CD4-positive, alpha-beta T cell treated with Interleukin-1 beta for 1 hour (primary cell): ENCODE measurements around the gene ENPP7.
A peak's percentile ranks its signal among the peaks of the same experiment; 100 is the strongest.

Source experiments
- DNase-seq, 2 donors: peaks; one replicate each; pipeline ENCODE4 v3.0.0-alpha.2; 2020 to 2022

Gene ENPP7

DNA sequence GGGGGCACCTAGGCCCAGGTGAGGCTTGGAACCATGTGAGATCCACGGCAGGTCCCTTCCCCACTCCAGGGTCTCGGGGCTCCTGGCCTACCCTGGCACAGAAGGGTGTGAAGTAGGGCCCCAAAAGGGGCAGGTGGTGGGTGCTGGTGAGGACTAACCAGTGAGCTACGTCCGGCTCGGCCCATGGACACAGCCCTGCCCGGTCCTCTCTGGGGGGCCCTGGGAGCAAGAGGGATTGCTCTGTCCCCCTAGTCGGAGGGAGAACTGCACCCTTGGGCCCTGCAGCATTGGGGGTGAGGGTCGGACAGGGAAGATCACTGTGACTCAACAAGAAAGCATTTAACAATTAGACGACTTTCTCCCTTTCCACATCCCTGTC is 2.9 kb downstream of the ENPP7 start:
- DNase-seq, result no peak

DNA sequence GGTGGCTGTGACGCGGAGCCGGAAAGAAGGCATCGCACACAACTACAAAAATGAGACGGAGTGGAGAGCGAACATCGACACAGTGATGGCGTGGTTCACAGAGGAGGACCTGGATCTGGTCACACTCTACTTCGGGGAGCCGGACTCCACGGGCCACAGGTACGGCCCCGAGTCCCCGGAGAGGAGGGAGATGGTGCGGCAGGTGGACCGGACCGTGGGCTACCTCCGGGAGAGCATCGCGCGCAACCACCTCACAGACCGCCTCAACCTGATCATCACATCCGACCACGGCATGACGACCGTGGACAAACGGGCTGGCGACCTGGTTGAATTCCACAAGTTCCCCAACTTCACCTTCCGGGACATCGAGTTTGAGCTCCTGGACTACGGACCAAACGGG is 4.4 kb downstream of the ENPP7 start:
- no peak for DNase-seq

DNA sequence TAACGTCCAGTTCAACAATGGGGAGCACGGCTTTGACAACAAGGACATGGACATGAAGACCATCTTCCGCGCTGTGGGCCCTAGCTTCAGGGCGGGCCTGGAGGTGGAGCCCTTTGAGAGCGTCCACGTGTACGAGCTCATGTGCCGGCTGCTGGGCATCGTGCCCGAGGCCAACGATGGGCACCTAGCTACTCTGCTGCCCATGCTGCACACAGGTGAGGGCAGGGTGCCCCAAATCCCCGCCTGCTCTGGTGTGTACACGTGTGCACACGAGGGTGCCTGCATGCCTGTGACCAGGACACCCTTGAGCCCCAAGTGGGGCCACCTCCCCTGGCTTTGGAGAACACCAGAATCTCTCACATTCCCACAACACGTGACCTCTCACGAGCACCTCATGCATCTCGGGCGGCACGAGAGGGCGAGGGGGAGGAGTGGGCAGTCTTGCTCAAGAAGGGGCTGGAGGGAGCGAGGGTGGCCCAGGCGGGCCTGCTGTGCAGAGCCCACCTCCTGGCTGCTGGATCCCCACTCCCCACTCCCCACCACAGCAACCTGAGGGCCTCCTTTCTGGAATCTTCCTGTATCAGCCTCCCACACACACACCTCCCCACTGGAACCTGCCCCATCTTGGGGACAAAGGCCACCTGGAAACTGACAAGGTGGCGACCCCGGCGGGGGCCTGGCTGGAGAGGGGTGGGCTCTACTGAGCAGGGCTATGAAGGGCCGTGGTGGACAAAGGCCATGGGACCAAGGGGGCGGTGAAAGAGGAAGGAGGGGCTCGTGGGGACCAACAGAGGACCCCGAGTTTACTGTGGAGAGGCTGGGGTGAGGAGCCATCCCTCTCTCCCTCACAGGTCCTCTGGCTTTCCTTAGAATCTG is 6.5 kb downstream of the ENPP7 start:
- DNase-seq, result no peak

DNA sequence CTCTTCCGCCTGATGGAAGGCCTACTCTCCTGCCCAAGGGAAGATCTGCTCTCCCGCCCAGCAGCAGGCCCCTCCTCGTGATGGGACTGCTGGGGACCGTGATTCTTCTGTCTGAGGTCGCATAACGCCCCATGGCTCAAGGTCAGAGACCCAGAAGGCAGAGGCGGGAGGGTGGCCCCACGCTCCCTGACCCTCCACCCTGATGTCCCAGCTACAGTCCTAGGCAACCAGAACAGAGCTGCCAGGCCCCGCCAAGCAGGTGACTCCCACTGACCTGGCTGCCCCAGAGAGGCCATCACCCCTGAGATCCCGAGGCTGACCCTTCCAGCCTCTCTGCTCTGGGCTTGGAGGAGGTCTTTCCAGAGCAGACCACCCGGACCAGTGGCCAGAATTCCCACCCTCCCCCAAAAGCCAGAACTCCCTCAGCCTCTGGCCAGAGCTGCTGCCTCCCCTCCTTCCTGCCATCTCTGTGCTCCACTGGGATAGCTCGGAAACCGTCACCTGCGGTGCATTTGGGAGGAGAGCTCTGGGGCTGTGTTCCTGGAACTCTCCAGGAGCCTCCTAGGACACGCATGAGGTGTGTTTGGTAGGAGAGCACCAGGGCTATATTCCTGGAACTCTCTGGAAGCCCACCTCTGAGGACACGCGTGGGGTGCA is 7.3 kb downstream of the ENPP7 start:
- no peak for DNase-seq

DNA sequence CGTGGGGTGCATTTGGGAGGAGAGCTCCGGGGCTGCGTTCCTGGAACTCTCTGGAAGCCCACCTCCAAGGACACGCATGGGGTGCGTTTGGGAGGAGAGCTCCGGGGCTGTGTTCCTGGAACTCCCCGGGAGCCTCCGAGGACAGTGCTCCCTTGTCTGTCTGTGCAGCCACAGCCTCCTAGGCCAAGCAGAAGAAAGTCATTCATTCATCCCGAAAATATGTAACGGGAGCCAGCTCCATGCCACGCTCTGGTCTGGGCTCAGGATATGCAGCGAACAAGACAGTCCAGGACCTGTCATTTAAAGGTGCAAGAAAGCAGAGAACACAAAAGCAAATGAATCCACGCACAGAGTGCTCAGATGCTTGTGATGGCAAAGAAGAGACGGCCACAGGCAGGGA is 7.9 kb downstream of the ENPP7 start:
- DNase-seq, result no peak

DNA sequence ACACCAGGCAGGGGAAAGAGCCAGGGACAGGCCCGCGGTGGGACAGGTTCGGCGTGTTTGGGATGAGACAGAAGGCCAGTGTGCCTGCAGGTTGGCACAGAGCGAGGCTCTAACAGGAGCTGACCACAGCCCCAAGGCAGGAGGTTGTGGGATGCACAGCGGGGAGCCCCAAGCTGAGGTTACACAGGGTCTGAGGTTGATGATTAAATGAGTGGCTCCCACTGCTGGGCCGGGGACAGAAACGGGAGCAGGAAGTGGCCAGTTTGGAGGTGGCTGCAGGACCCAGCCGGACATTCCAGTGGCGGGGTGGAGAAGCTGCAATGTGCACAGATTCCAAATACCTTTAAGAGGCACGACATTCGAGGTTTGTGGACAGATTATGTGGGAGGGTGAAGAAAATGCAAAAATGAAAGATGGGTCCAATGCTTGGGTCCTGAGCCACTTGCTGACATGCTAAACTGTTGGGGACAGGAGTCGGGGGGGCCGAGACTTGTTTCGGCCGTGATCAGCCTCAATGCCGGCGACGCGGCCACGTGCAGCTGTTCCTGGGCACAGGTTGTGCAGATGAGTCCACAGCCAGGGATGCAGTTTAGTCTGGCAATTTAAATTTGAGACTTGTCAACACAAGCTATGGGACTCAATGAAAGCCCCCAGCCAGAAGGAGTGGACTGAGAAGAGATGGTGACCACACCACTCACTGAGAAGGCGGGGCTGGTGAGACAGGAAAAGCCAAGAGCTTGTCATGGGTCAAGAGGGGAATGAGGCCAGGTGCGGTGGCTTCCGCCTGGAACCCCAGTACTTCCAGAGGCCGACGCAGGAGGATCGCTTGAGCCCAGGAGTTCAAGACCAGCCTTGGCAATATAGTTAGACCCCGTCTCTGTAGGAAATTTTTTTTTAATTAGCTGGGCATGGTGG is 8.7 kb downstream of the ENPP7 start:
- DNase-seq, result no peak

DNA sequence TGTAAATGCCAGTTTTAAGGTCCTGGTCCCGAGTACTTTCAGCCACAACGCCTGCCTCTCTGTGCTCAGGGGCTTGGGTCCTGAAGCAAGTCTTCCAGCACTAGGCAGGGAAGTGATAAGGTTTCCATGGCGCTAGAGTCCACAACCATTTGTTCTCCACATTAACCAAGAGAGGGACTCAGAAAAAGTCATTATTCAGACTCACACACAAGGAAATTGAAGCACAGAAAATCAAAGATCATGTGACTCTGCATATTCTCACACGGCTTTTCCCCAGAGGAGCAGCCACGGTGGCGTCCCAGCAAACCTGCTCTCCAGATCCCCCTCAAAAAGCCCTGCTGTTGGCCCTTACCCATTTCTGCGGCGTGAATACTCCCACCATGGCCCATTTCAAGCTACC is 9.7 kb downstream of the ENPP7 start:
- no peak for DNase-seq

DNA sequence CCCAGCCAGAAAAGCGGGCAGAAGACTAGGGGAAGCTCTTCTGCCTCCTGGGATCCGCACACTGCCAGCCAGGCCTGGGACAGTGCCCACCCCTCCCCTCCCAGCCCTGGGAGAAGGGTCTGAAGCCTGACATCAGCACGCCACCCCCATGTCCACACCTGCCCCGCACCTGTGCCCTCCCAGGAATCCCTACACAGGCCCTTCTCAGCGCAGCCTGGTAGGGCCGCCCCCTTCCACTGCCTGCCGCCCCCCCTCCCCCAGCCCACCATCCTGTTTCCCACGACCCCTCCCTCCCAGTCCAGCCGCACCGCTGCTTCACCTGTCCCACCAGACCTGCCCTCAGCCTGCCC is 10.6 kb downstream of the ENPP7 start:
- no peak for DNase-seq

DNA sequence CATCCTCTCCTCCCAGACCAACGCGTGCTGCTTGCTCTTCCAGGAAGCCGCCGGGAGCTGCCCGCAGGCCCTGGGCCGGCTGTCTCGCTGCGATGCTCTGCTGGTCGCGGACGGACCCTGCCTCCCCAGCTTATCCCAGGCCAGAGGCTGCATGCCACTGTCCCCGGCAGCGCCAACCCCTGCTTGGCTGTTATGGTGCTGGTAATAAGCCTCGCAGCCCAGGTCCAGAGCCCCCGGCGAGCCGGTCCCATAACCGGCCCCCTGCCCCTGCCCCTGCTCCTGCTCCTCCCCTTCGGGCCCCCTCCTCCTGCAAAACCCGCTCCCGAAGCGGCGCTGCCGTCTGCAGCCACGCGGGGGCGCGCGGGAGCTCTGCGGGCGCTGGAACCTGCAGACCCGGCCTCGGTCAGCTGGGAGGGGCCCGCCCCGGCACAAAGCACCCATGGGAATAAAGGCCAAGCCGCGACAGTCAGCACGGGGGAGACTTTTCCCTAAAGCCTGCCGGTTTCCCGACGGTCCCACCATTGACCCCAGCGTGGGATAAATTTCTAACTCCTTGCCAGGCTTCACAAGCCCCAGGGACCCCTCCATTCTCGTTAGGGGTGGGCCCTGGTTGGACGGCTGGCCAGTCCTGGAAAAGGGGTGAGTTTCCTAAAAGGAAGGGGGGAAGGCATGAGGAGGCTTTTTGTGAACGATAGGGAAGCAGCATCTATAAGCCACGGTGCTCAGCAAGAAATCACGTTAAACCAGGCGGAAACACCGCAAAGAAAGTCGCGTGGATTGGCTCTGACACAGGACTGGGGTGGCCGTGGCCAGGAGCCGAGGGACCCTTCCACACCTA is 11.2 kb downstream of the ENPP7 start:
- DNase-seq, result peak; percentile 74 to 79

DNA sequence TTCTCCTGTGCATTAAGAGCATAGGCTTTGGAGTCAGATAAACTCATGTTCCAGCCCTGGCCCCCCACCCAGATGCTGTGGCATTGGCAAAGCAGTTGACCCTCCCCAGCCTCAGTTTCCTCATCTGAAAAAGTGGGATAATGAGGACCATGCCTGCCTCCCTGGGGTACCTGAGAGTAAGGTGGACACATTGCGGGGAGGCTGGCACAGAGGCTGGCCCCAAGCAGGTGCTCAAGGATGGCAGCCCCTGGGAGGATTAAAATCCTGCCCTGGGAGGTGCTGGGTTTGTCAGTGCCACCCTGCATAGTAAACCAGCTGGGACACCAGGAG is 11.8 kb downstream of the ENPP7 start:
- DNase-seq, result no peak

DNA sequence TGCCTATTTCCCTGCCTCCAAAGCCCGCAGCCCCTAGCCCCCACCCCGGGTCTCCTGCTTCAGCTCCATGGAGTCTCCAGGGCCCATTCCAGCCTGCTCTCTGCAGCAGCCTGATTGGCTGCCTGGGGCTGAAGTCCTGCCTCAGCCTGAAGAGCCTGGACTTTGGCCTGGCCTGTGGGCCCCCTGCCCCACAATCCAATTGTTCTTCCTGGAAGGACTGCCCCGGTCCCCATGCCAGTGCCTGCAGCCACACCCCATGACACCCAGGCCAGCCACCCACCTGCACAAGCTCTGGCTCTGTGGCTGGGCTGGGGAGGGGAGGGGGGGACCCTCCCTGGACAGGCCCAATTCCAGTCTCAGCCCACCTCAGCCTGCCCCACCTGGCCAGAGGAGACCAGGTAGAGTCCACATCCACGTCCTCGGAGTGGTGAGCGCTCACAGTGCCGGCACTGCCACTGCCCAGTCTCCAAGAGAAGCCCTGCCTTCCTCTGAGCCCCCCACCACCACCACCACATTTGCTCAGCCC is 12.3 kb downstream of the ENPP7 start:
- DNase-seq, result no peak

DNA sequence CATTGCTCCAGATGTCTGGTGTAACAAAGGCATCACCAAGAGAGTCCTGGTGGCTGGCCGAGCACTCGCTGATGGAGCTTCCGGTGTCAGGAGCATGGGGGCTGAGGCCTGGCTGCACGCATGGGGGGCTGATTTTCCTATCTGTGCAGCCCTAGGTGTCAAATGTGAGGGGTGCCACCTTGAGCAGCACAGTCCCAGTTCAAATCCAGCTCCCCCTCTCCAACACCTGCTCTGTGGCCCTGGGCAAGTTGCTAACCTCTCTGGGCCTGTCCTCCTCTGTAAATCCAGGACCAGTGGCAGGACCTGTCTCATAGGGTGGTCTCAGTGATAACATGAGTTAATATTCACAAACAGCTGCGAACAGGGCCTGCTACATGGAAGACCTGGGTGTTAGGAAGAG is 12.9 kb downstream of the ENPP7 start:
- no peak for DNase-seq

DNA sequence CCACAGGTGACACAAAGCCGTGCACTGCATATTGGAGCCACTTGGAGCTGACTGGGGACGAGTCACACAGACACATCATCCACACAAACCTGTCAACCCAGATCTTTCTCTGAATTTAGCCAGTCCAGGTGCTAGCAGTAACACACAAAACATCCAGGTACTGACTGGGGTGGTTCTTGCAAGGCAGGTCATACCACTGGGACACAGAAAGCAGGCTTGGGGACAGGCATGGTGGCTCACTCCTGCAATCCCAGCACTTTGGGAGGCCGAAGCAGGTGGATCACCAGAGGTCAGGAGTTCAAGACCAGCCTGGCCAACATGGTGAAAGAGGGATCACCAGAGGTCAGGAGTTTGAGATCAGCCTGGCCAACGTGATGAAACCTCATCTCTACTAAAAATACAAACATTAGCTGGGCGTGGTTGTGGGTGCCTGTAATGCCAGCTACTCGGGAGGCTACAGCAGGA is 14.9 kb downstream of the ENPP7 start:
- no peak for DNase-seq

DNA sequence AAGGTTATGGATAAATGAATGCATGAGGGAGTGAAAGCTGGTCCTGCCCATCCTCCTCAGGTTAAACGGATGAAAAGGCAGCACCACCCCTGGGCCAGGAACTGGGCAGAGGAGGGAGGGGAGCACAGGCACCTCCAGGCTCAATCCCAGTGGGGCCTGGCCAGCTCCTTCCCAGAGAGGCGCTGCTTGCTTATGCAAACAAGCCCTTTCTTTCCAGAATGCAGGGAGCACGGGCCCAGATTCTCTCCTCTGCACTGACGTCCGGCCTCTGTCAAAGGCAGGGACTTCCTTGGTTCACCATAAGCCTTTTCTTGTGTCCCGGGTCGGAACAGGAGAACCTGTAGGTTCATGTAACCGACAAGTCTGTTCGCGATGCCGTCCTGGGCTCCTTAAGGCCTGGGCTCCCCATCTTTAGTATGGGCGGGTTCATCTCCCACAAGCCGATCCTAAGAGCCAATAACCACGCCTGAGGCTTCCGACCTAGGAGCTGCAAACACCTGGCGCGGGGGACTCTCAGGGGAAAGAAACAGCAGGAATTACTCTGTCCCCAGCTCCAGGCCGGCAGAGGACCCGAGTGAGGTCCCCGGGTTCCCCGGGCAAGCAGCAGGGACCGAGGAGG is 16.3 kb downstream of the ENPP7 start:
- no peak for DNase-seq

DNA sequence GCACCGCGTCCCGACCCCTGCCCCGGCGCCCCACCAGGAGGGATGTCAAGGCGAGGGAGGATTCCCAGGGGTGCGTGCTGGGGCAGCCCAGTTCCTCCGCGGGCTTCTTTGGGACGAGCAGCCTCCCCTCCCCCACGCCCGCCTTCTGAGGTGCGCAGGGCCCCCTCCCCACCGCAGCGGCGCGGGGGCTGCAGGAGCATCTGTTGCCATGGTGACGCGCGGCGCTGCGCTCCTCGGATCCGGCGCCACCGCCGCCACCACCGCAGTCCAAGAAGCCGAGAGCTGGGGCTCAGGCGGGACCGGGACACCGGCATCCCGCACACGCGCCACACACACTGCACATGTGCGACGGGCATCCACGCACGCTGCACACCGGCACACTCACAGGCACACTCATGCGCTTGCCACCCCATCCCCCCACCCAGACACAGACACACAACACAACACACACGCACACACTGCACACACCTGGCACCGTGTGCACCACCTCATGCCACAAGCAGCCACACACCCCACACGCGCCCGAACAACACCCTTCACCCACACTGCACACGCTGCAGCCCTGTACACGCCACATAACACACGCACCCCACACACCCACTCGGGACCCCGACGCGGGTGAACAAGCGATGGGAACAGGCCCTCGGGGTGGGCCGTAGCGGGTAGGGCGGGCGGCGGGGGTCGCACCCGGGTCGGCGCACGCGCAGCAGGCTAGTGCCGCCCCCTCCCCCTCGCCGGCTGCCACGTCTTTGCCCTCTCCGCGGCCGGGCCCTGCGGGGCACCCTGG is 17.0 kb downstream of the ENPP7 start:
- no peak for DNase-seq

DNA sequence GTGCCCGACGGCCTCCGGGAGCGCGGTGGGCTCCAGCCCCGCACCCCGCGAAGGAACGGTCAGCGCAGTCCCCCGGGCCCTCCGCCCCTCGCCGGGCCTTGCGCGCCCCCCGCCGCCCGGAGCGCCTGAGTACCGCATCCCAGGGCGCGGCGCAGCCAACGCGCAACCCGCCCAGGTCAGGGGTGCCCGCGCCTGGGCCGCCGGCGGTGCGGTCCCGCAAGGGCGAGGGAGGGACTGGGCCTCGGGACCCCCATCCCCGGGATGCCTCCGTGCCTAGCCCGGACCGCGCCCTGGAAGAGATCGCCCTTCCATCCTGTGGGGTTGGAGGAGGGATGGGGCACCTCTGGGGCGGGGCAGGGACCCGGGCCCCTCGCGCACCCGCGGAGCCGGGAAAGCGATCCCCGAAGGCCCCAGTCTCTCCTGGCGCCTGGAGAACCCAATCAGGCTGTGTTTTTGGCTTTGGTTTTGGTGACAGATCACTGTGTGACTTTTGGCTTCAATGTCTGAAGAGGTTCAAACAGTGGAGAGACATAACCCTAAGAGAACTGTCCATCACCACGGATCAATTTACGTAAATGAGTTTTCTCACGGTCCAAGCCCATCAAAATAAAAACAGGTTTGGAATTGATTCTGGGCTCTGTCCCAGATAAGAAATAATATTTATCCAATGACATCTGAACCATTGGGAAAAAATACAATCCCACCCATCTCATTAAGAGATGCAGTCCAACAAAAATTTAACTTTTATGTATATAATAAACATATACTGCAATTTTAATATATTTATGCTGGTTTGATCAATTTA is 17.8 kb downstream of the ENPP7 start:
- DNase-seq, result no peak

DNA sequence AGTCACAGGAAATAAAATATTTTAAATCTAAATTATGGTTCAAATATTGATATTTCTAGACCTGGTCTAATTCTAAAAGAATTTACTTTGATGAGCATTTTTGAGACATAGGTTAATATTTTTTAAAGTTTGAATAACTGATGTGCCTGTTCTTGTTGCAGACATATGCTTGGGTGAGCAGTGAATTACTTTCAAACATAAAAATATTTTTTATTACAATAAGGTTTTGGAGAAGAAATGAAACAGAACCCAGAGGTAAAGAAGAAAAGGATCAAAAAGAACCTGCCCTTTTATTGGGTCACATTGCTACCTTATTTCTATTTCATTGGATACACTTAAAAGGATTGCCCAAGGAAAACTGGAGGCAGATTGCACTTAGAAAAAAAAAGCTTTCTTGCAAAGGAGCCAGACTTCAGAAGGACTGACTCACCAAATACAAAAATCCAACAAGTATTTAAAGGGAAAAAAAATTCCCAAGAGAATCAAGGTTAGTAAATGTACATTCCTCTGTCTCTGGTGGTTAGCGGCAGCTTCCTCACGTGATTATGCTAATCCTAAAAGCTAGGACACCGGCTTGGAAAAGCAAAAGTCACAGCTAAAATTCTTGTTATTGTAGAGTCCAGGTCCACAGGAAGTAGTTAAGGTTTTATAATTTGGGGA is 18.5 kb downstream of the ENPP7 start:
- DNase-seq, result no peak

DNA sequence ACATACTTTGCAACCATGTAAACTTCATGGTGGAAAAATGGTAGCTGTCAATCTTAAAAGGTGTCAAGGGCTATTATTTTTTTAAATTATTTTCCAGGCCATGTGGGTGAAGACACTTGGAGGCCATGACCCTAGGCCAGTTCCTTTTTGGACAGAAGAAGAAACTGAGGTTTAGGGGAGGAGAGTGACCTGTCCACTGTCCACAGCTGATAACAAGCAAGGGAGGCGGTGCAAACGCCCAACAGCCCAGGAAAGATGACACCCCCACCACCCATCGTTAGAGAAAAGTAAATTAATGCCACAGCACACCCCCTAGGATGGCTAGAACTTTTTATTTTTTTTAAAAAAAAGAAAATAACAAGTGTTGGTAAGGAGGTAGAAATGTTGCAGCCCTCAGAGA is 19.2 kb downstream of the ENPP7 start:
- DNase-seq, result no peak

DNA sequence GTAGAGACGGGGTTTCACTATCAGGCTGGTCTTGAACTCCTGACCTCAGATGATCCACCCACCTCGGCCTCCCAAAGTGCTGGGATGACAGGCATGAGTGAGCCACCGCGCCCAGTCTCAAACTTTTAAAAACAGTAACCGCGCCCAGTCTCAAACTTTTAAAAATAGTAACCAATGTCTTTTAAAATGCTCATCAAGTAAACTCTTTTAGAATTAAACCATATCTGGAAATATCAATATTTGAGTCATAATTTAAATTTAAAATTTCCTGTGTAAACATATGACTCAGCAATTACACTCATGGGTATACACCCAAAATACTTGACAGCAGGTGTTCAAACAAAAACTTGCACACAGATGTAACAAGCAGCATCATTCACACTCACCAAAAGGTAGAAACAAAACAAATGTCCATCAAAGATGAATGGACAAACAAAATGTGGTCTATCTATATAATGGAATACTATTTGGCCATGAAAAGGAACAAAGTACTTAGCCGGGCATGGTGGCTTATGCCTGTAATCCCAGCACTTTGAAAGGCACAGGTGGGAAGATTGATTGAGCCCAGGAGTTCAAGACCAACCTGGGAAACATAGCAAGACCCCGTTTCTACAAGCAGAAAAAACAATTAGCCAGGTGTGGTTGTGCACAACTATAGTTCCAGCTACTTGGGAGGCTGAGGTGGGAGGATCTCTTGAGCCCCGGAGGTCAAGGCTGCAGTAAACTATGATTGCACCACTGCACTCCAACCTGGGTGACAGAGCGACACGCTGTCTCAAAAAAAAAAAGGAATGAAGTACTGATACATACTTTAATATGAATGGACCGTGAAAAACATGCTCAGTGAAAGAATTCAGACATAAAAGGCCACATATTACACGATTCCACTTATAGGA is 20.2 kb downstream of the ENPP7 start:
- DNase-seq, result no peak
